Stimulated activated CD8-positive, alpha-beta memory T cell treated with anti-CD3 and anti-CD28 coated beads, Interleukin-12 subunit alpha, Interleukin-12 subunit beta, amount 100 ng/mL, for 1 hour (primary cell): ENCODE results near the gene B9D2.
"Not testable (repeated sequence)": the region's sequence is repeated elsewhere in the genome, so short reads cannot be mapped to it uniquely, and the experiment has no call there.

Experiments used
- DNase-seq: peaks from one replicate; pipeline ENCODE4 v3.0.0-alpha.2; 2020; ENCODE audit warnings: low read depth

The B9D2 gene, protein sequence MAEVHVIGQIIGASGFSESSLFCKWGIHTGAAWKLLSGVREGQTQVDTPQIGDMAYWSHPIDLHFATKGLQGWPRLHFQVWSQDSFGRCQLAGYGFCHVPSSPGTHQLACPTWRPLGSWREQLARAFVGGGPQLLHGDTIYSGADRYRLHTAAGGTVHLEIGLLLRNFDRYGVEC

GRCh38 chr19:41363753-41364523 lies at the start of gene B9D2:
TSS of gene B9D2 (minus strand) at chr19:41364149. CDS start at chr19:41363519, 630 bp downstream.
- peak; percentile 96 for DNase-seq

GRCh38 chr19:41412953-41413352 lies 49.0 kb upstream of the B9D2 start:
- no peak for DNase-seq

- DNase-seq: no peak
Measured at GRCh38 chr19:41411968-41412265, 48.0 kb upstream of the B9D2 start.

GRCh38 chr19:41411100-41411967 lies 47.4 kb upstream of the B9D2 start:
- DNase-seq: no peak

DNA sequence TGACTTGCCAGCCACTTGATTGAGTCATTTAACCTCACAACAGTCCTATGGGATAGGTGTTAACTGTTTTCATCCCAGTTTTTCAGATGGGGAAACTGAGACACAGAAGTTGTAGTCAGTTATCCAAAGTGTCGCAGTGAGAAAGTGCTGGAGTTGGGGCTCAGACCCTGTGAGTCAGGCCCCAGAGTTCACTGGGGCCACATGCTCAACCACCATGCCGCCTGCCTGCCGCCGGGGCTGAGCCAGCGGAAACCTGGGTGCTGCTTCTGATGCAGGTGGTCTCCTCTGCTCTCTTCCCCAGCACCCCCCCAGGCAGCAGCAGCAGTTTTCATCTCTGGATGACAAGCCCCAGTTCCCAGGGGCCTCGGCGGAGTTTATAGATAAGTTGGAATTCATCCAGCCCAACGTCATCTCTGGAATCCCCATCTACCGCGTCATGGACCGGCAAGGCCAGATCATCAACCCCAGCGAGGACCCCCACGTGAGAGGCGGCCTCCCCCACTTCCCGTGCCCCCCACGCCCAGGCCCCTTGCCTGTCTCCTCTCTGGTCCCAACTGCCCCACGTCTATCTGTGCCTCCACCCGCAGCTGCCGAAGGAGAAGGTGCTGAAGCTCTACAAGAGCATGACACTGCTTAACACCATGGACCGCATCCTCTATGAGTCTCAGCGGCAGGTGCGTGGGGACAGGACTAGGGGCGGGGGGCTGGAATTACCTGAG lies 46.5 kb upstream of the B9D2 start:
- DNase-seq: no peak

GRCh38 chr19:41409288-41409687 lies 45.3 kb upstream of the B9D2 start:
- DNase-seq: no peak

DNA sequence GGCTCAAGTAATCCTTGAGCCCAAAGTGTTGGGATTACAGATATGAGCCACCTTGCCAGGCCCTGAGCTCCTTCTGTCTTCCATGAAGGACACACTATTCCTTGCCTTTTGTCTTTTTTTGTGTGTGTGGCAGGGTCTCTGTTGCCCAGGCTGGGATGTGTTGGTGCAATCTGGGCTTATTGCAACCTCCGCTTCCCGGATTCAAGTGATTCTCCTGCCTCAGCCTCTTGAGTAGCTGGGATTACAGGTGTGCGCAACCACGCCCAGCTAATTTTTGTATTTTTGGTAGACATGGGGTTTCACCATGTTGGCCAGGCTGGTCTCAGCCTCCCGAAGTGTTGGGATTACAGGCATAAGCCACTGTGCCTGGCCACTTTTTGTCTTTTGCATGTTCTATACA lies 44.9 kb upstream of the B9D2 start:
- not testable (repeated sequence) for DNase-seq

DNA sequence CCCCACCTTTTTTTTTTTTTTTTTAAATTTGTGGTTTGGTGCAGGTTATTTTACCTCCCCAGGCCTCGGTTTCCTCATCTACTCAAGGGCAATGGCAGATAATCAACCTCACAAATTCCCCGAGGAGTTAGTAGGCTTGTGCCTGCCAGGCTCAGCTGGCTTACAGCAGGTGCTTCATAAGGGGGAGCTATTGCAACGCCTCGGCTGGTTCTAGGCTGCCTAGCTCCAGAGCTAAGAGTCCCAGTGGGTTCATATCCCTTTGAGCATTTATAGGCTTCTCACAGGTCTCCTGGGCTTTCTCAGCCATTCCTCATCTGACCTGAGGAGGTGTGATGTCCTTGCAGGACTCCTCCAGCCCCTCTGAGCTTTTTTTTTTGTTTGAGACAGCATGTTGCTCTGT lies 44.3 kb upstream of the B9D2 start:
- DNase-seq: no peak

DNA sequence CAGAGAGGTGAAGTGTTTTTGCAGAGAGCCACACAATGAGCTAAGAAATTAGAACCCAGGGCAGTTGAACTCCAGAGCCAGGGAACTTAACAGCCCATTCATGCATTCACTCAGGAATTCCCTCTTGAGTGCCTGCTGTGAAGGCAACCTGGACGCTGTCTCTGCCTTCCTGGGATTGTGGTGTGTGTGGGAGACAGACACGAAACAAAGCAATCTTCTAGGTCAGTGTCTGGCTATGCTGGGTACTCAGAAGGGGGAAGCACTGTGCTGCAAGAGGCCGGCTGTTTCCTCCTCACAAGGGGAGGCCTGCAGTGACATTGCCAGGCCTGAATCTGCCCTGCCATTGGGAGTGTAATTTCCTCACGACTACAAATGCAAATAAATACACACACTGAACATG lies 43.3 kb upstream of the B9D2 start:
- DNase-seq: no peak

GRCh38 chr19:41405776-41406175 lies 41.8 kb upstream of the B9D2 start:
- DNase-seq: no peak

- DNase-seq: no peak
Measured at GRCh38 chr19:41403181-41403970, 39.4 kb upstream of the B9D2 start.

- no peak for DNase-seq
Measured at GRCh38 chr19:41402010-41402409, 38.1 kb upstream of the B9D2 start.

DNA sequence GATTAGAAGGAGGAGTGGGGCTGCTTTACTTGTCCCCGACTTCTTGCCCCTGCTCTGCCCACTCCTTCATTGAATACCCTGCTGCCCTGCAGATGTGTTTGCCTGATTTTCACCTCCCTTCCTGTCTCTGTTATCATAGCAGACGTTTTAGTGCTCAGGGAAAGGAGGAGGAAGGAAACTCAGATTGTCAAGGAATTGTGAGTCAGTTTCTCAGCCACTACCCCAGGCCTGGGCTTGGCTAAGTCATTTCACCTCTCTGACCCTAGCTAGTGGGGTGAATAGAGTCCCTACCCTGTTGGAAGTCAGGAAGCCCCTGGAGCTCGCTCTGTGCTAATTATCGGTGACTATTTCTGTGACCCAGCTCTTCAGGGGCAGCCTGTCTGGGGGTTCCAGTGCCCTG lies 37.5 kb upstream of the B9D2 start:
- DNase-seq: no peak

GRCh38 chr19:41399525-41399924 lies 35.6 kb upstream of the B9D2 start:
- DNase-seq: no peak

DNA sequence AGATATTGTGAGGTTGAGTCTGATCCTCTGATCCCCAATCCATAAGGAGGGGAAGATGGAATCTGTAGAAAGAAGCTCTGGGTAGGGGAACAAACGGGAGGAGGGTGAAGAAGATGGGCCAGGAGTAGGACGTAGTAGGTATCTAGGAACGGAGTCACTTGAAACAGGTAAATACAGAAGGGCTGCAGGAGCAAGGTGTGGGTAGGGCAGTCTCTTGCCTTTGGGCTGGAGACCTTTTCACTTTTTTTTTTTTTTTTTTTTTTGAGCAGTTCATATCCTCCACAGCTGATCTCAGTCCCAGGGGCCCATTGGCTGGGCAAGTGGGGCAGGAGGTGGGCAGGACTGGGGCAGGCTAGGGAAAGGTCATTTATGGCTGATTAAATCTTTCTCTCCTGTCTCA lies 35.1 kb upstream of the B9D2 start:
- no peak for DNase-seq

- no peak for DNase-seq
Measured at GRCh38 chr19:41398598-41398997, 34.6 kb upstream of the B9D2 start.

DNA sequence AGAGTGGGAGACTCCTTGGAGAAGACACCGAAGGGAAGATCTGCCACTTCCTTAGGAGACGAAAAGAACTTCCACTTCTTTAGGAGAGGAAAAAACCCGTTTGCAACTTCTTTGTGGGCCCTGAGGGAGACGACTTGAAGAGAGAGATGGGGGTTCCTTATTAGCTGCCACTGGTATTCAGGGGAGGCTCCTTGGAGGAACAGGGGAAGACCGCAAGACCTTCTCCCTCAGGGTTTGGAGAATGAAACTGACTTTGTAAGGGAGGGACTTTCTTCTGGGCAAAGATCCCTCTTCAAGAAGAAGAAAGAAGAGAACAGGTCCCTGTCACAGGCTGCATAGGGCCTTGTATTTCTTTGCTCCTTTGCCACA lies 34.1 kb upstream of the B9D2 start:
- no peak for DNase-seq

- DNase-seq: peak; percentile 98
Measured at GRCh38 chr19:41397086-41398049, 33.4 kb upstream of the B9D2 start, which contains the start of the genes BCKDHA and EXOSC5. TSS of gene BCKDHA (plus strand) at chr19:41397818. CDS start at chr19:41397828, 10 bp downstream. TSS of gene EXOSC5 (minus strand) at chr19:41397359. CDS start at chr19:41397328, 31 bp downstream.

GRCh38 chr19:41395355-41395754 lies 31.4 kb upstream of the B9D2 start:
- no peak for DNase-seq

GRCh38 chr19:41392775-41393174 lies 28.8 kb upstream of the B9D2 start:
- no peak for DNase-seq
